ENCODE data around the gene APBB1IP. TPM values are rescaled to one million over a fixed set of nuclear protein-coding genes. Genes with fewer than 3 reads are reported as not detected.
"Not testable (repeated sequence)": the region's sequence is repeated elsewhere in the genome, so short reads cannot be mapped to it uniquely, and the experiment has no call there.

APBB1IP gene
- total and polyA plus RNA-seq, 2 donors (not counting 3 experiments of a cell fraction or from before 2014, with no cell fraction given), result not detected

DNA sequence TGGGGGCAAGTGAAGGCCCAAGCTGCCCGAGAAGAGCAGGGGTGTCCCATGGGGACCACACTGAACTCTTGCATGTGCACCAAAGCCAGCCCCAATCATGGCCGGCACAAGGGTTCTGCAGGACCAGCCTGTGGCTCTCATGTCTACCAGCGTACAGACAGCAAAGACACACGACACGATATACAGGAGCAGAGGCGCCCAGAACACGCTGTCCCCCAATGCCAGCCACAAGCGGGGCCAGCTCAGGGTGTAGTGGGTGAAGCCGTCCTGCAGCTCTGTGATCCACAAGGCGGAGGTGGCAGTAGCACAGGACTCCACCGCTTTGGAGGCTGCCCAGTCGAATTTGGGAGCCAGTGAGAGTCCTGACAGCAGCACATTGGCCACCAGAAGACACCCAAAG is 150.5 kb downstream of the APBB1IP start:
- Histone ChIP-seq H3K27me3 (ENCODE audit: control insufficient read depth in 2 of 2, insufficient read depth in 2 of 2, low read length in 2 of 2) (no peaks in the 10 kb centered on the region), H3K79me2 (ENCODE audit: control insufficient read depth, insufficient read depth, low read length) (no peaks in the 10 kb centered on the region), H3K27ac (ENCODE audit: insufficient read depth, low read depth, low read length) (no peak overlapping the region), H3K36me3 (ENCODE audit: control insufficient read depth in 2 of 2, extremely low read depth in 1 of 2, insufficient read depth in 2 of 2, low read length in 2 of 2) (no peaks in the 10 kb centered on the region), H3K9me3 (replicated peaks; ENCODE audit: control insufficient read depth, insufficient read depth, low read length) (no peaks in the 10 kb centered on the region), H3K9me1 (replicated peaks; ENCODE audit: control insufficient read depth, extremely low read depth, insufficient read depth, low read length) (no peaks in the 10 kb centered on the region), H3K4me2 (ENCODE audit: insufficient read depth, low read length) (no peak overlapping the region), H2AFZ (ENCODE audit: low read depth, low read length) (no peak overlapping the region), H3K4me3 (replicated peaks in 1 of 3; ENCODE audit: insufficient read depth in 1 of 3, low read depth in 1 of 3, low read length in 3 of 3) (no peak overlapping the region), H3K9ac (replicated peaks; ENCODE audit: extremely low read depth, insufficient read depth, low read length) (no peak overlapping the region), H4K20me1 (replicated peaks; ENCODE audit: control insufficient read depth, extremely low read depth, insufficient read depth, low read length) (no peaks in the 10 kb centered on the region), H3K4me1 (ENCODE audit: control insufficient read depth, extremely low read depth, insufficient read depth, low read length) (no peaks in the 10 kb centered on the region)
- CTCF ChIA-PET, result no interaction called here
- DNase-seq (ENCODE audit: low read depth, low spot score) (no peak), FAIRE-seq (no peak)
- POLR2A ChIA-PET, result no interaction called here
- TF ChIP-seq POLR2AphosphoS5 (IDR thresholded peaks at IDR 0.05; ENCODE audit: insufficient read depth, low read depth, low read length) (no peak), GATA2 (IDR thresholded peaks at IDR 0.05; ENCODE audit: insufficient read depth, insufficient read length, low read depth, low read length) (no peak), EZH2 (IDR thresholded peaks at IDR 0.05; ENCODE audit: borderline replicate concordance, low read depth, low read length, severe bottlenecking) (no peak), JUN (IDR thresholded peaks at IDR 0.05; ENCODE audit: borderline replicate concordance, insufficient read depth, insufficient read length, low read depth) (no peak), FOS (IDR thresholded peaks at IDR 0.05; ENCODE audit: borderline replicate concordance, insufficient read depth, low read length) (no peak), POLR2A (IDR thresholded peaks at IDR 0.05; ENCODE audit: low read depth, low read length) (no peak), MYC (IDR thresholded peaks at IDR 0.05; ENCODE audit: low read depth, low read length) (no peak)
- TF ChIP-seq, protein P1, sequence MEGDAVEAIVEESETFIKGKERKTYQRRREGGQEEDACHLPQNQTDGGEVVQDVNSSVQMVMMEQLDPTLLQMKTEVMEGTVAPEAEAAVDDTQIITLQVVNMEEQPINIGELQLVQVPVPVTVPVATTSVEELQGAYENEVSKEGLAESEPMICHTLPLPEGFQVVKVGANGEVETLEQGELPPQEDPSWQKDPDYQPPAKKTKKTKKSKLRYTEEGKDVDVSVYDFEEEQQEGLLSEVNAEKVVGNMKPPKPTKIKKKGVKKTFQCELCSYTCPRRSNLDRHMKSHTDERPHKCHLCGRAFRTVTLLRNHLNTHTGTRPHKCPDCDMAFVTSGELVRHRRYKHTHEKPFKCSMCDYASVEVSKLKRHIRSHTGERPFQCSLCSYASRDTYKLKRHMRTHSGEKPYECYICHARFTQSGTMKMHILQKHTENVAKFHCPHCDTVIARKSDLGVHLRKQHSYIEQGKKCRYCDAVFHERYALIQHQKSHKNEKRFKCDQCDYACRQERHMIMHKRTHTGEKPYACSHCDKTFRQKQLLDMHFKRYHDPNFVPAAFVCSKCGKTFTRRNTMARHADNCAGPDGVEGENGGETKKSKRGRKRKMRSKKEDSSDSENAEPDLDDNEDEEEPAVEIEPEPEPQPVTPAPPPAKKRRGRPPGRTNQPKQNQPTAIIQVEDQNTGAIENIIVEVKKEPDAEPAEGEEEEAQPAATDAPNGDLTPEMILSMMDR (IDR thresholded peaks at IDR 0.05; ENCODE audit: extremely low read depth in 1 of 2, insufficient read depth in 1 of 2, low read depth in 1 of 2, low read length in 2 of 2), result no peak
- TF ChIP-seq, protein P2, sequence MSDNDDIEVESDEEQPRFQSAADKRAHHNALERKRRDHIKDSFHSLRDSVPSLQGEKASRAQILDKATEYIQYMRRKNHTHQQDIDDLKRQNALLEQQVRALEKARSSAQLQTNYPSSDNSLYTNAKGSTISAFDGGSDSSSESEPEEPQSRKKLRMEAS (IDR thresholded peaks at IDR 0.05; ENCODE audit: insufficient read depth, insufficient read length), result no peak
- intact Hi-C loops (cut with micrococcal nuclease), result no loop called here
- no TSS peak for BruUV-seq (replicated peaks)
- dilution Hi-C loops (cut with MboI; ENCODE audit: extremely low pct_ligation_motif_present, low sequenced_read_pairs), result no loop called here

DNA sequence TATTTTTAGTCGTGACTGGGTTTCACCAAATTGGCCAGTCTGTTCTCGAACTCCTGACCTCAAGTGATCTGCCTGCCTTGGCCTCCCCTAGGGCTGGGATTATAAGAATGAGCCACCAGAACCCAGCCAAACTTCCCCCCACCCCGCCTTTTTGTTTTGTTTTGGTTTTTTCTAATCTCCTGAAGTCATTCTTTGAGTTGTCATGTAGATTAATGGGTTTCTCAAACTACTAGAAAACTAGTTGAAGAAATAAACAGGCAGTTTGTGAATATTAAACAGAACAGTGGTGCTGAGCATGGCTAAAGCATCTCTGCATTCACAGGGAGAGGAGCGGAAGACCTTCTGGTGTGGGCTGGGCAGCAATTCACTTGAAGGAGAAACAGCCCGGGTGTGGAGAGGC is 151.7 kb downstream of the APBB1IP start:
- H4K20me1 ChIP-seq (replicated peaks; ENCODE audit: control insufficient read depth, extremely low read depth, insufficient read depth, low read length); H3K4me1 ChIP-seq (ENCODE audit: control insufficient read depth, extremely low read depth, insufficient read depth, low read length); FAIRE-seq; H3K27ac ChIP-seq (ENCODE audit: insufficient read depth, low read depth, low read length); BruUV-seq (replicated peaks); DNase-seq (ENCODE audit: low read depth, low spot score); H3K36me3 ChIP-seq (ENCODE audit: control insufficient read depth in 2 of 2, extremely low read depth in 1 of 2, insufficient read depth in 2 of 2, low read length in 2 of 2); H3K9me1 ChIP-seq (replicated peaks; ENCODE audit: control insufficient read depth, extremely low read depth, insufficient read depth, low read length); H3K79me2 ChIP-seq (ENCODE audit: control insufficient read depth, insufficient read depth, low read length); H3K4me3 ChIP-seq (replicated peaks in 1 of 3; ENCODE audit: insufficient read depth in 1 of 3, low read depth in 1 of 3, low read length in 3 of 3); intact Hi-C loops (cut with micrococcal nuclease); dilution Hi-C loops (cut with MboI; ENCODE audit: extremely low pct_ligation_motif_present, low sequenced_read_pairs); H3K9ac ChIP-seq (replicated peaks; ENCODE audit: extremely low read depth, insufficient read depth, low read length); POLR2A ChIA-PET; CTCF ChIA-PET; H2AFZ ChIP-seq (ENCODE audit: low read depth, low read length); H3K27me3 ChIP-seq (ENCODE audit: control insufficient read depth in 2 of 2, insufficient read depth in 2 of 2, low read length in 2 of 2); H3K9me3 ChIP-seq (replicated peaks; ENCODE audit: control insufficient read depth, insufficient read depth, low read length); H3K4me2 ChIP-seq (ENCODE audit: insufficient read depth, low read length): not testable (repeated sequence)
